ENCODE measurements around the gene SNUPN. TPM values are rescaled to one million over a fixed set of nuclear protein-coding genes. Genes with fewer than 3 reads are reported as not detected.

SNUPN gene
- total RNA-seq, 1 experiment from 2014 or later: 27.9 TPM

- Mint-ChIP-seq H3K4me1 (peaks cover 32% of the 10 kb centered on the region), H3K9me3 (no peaks in the 10 kb centered on the region), H3K27ac (peak overlapping the region; percentile 98), H3K36me3 (no peaks in the 10 kb centered on the region), H3K27me3 (ENCODE audit: low read depth) (peaks cover 9% of the 10 kb centered on the region), H3K4me3 (peak overlapping the region; percentile 92)
- DNase-seq (ENCODE audit: low spot score) (peak; percentile 68), ATAC-seq (peak; percentile 63)
- ChIA-PET CTCF (interaction anchor here (0.6 to 3.7 kb wide), 8 partner anchors 10 to 273 kb away, joined by 3 to 26 read pairs (median 11); partner anchors contain the start of genes MAN2C1, SIN3A and SNUPN), POLR2A (interaction anchor here (1.0 to 6.1 kb wide), 12 partner anchors 7 to 273 kb away, joined by 3 to 76 read pairs (median 13); partner anchors contain the start of genes MAN2C1, PTPN9, SIN3A and SNUPN)
- TF ChIP-seq AR (CRISPR knock-in tag; IDR thresholded peaks at IDR 0.05) (peak; percentile 71; the same call in 1 of the 2 replicates), USF1 (CRISPR knock-in tag; IDR thresholded peaks at IDR 0.05) (no peak)
Measured at GRCh38 chr15:75640483-75641178, 15.1 kb upstream of the SNUPN start.

- ChIA-PET POLR2A (interaction anchor here (0.6 to 6.1 kb wide), 13 partner anchors 8 to 272 kb away, joined by 3 to 76 read pairs (median 12); partner anchors contain the start of genes MAN2C1, PTPN9, SIN3A and SNUPN), CTCF (interaction anchor here (0.6 to 3.7 kb wide), 9 partner anchors 12 to 272 kb away, joined by 3 to 26 read pairs (median 10); partner anchors contain the start of genes MAN2C1, SIN3A and SNUPN)
- Mint-ChIP-seq H3K36me3 (no peaks in the 10 kb centered on the region), H3K4me1 (peaks cover 35% of the 10 kb centered on the region), H3K27ac (peak within 1 kb of the TSS; percentile 98), H3K4me3 (peak within 1 kb of the TSS; percentile 92), H3K9me3 (no peaks in the 10 kb centered on the region), H3K27me3 (ENCODE audit: low read depth) (peaks cover 1% of the 10 kb centered on the region; the same call in 1 of the 2 replicates)
- DNase-seq (ENCODE audit: low spot score) (peak; percentile 96), ATAC-seq (peak; percentile 97)
- TF ChIP-seq NR1H2 (CRISPR knock-in tag; IDR thresholded peaks at IDR 0.05) (0 out of 2 replicates have a peak, but pooled peaks have one; percentile 27), PRRX2 (CRISPR knock-in tag; IDR thresholded peaks at IDR 0.05) (no peak), GTF2I (CRISPR knock-in tag; conservative IDR thresholded peaks at IDR 0.05) (no peak), NFE2L1 (CRISPR knock-in tag; IDR thresholded peaks at IDR 0.05) (peak; percentile 51; the same call in 1 of the 2 replicates), ZNF416 (CRISPR knock-in tag; IDR thresholded peaks at IDR 0.05) (peak; percentile 65; the same call in 1 of the 2 replicates), CDX4 (CRISPR knock-in tag; IDR thresholded peaks at IDR 0.05; ENCODE audit: borderline replicate concordance) (no peak), FOXK1 (CRISPR knock-in tag; IDR thresholded peaks at IDR 0.05) (peak; percentile 70), MYBL2 (CRISPR knock-in tag; IDR thresholded peaks at IDR 0.05) (peak; percentile 89; the same call in 1 of the 2 replicates), ARID4B (CRISPR knock-in tag; IDR thresholded peaks at IDR 0.05; ENCODE audit: borderline replicate concordance) (peak; percentile 97), ATF1 (CRISPR knock-in tag; IDR thresholded peaks at IDR 0.05) (0 out of 2 replicates have a peak, but pooled peaks have one; percentile 84), ETV6 (CRISPR knock-in tag; IDR thresholded peaks at IDR 0.05) (peak; percentile 88), MXD4 (CRISPR knock-in tag; IDR thresholded peaks at IDR 0.05; ENCODE audit: borderline replicate concordance) (no peak), ZNF219 (CRISPR knock-in tag; IDR thresholded peaks at IDR 0.05; ENCODE audit: borderline replicate concordance) (peak; percentile 67; the same call in 1 of the 2 replicates), IRF2 (CRISPR knock-in tag; IDR thresholded peaks at IDR 0.05; ENCODE audit: borderline replicate concordance, low read depth) (no peak), E2F1 (CRISPR knock-in tag; IDR thresholded peaks at IDR 0.05) (peak; percentile 20; the same call in 1 of the 2 replicates), MLX (CRISPR knock-in tag; IDR thresholded peaks at IDR 0.05) (peak; percentile 94; the same call in 1 of the 2 replicates), USF1 (CRISPR knock-in tag; IDR thresholded peaks at IDR 0.05) (peak; percentile 62; the same call in 1 of the 2 replicates)
Measured at GRCh38 chr15:75639709-75640482, 14.4 kb upstream of the SNUPN start, which contains the start of gene IMP3. TSS of gene IMP3 (minus strand) at chr15:75640224. CDS start at chr15:75640168, 56 bp downstream.

Measured in WTC11 (cell line).